D721Med (cell line): ENCODE data around the gene PARVA.

Experiments
- DNase-seq: peaks from one replicate; pipeline ENCODE4 v3.0.0; 2011; ENCODE audit warnings: low spot score; ENCODE audit not compliant: insufficient read length
- FAIRE-seq: peaks from 2 replicates; lab custom pipeline; 2011; peaks lifted over from hg19 to GRCh38; lab: Jason Lieb, UNC
- TF ChIP-seq, protein P1 (sequence below): IDR thresholded peaks from 2 replicates; pipeline ENCODE4 v1.5.1; 2012; ENCODE audit warnings: mild to moderate bottlenecking, control low read depth; ENCODE audit not compliant: insufficient read depth; ENCODE audit errors: missing control alignments

PARVA gene

DNA sequence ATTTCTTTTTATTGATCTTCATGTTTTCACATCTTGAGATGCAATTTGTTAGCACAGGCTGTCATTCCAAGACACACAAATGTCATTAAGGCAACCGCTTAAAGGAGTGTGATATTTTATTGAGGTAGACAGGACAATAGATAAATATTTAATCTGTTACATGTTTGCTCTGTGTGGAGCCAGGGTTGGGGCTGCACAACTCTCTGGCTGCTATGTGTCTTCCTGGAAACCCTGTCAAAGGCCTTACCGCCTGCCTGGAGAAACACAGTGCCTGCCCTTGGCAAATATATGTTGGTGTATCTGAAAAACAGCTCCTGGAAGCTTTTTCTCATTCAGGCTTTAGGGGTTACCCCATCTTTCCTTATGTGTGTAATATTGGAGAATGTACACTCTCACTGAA, 157.2 kb downstream of the PARVA start:
- TF ChIP-seq, protein P1, sequence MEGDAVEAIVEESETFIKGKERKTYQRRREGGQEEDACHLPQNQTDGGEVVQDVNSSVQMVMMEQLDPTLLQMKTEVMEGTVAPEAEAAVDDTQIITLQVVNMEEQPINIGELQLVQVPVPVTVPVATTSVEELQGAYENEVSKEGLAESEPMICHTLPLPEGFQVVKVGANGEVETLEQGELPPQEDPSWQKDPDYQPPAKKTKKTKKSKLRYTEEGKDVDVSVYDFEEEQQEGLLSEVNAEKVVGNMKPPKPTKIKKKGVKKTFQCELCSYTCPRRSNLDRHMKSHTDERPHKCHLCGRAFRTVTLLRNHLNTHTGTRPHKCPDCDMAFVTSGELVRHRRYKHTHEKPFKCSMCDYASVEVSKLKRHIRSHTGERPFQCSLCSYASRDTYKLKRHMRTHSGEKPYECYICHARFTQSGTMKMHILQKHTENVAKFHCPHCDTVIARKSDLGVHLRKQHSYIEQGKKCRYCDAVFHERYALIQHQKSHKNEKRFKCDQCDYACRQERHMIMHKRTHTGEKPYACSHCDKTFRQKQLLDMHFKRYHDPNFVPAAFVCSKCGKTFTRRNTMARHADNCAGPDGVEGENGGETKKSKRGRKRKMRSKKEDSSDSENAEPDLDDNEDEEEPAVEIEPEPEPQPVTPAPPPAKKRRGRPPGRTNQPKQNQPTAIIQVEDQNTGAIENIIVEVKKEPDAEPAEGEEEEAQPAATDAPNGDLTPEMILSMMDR, result no peak
- DNase-seq (no peak), FAIRE-seq (no peak)

DNA sequence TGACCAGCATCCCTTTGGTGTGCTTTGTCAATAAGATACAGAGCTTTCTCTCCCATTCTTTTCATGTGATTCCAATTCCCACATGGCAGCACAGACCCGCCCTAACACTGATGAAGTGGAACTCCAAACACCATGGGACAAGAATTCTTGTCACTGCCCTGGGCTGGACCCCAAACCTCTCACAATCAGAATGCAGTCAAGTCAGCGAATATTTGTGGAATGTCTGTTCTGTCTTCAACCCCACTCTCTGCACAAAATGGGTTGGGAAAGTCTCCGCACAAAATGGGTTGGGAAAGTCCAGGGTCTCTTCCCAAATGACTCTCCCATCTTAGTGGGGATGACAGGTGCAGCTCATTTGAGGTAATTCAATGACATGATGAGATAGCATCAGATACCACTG, 157.9 kb downstream of the PARVA start:
- FAIRE-seq (no peak), DNase-seq (no peak)
- TF ChIP-seq, protein P1, result no peak

GRCh38 chr11:12536566-12536965, 159.2 kb downstream of the PARVA start:
- TF ChIP-seq, protein P1, result no peak
- DNase-seq, result no peak
- FAIRE-seq, result no peak

DNA sequence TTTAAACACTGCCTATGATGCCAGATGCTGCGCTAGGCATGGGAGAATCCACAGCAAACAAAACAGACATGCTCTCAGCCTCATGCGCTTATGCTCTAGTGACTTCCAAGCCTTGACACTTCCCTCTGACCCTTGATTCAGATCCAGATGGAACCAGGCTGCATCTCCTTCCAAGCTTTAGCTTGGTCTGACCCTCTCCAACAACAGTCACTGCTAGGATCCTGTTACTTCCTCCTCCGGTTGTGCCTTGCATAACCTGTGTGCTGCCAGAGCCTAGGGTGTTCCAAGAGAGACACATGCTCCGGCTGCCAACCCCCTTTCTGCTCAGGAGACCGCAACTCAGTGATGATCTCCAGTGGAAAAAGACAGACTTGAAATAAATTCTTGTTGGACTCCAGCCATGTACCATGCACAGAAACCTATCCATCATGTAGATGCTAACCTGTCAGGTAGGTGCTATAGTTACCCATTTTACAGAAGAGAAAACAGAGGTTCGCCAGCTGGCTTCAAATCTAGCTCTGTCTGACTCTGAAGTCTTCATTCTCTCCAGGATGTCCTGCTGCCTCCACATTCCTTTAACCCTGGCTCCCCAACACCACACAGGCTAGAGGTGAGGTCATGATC, 160.5 kb downstream of the PARVA start:
- no peak for DNase-seq
- TF ChIP-seq, protein P1, result no peak
- FAIRE-seq, result no peak

DNA sequence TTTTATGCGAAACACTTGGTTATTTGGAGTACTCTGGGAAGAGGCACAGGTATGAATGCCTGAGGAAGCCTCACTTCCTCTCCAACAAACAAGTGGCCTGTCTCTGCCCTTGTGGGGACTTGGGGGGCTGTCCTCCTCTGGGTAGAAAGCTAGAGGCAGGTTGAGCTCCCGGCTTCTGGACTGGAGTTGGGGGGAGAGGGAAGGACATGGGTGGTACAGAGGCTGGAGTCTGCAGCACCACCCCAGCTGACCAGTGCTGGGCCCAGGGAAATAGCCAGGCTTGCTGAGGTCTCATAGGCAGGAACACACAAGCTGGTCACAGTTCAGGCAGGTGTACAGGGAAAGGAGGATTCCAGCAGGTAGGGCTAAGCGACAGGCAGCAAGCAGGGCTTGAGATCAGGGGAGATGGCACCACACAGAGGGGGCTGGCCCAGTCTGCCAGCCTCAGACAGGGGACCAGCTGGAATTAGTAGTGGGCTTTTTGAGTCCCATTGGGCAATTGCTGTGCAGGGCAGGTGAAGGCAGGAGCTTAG, 161.6 kb downstream of the PARVA start:
- TF ChIP-seq, protein P1, result no peak
- FAIRE-seq (no peak), DNase-seq (no peak)

- no peak for DNase-seq
- no peak for FAIRE-seq
- TF ChIP-seq, protein P1, result no peak
Measured at GRCh38 chr11:12539572-12539971, 162.2 kb downstream of the PARVA start.

GRCh38 chr11:12540075-12540680, 162.8 kb downstream of the PARVA start:
- DNase-seq (no peak), FAIRE-seq (no peak)
- TF ChIP-seq, protein P1, result no peak
